Uterus (tissue), 4 donors: ENCODE data around the gene BANF2. TPM values are rescaled to one million over a fixed set of nuclear protein-coding genes. Genes with fewer than 3 reads are reported as not detected.

ENCODE experiments used
- DNase-seq, 2 donors: peaks; one replicate each; pipeline ENCODE4 v3.0.0-alpha.2; 2019 to 2020
- H3K27ac ChIP-seq, 2 donors: fragments of 200-600 bp; sonication (generic); 1 replicate in 1 of 2; 2 replicates in 1 of 2; pipeline ENCODE4 v1.5.1; 2016 to 2018
- H3K27me3 ChIP-seq, 2 donors: fragments of 200-600 bp; sonication (generic); one replicate each; pipeline ENCODE4 v1.5.1; 2018 to 2019; ENCODE audit warnings: control low read depth in 1 of 2
- H3K36me3 ChIP-seq, 2 donors: fragments of 200-600 bp; sonication (generic); one replicate each; pipeline ENCODE4 v1.5.1; 2019; ENCODE audit warnings: control low read depth in 1 of 2
- H3K4me1 ChIP-seq, 2 donors: fragments of 200-600 bp; sonication (generic); one replicate each; pipeline ENCODE4 v1.5.1; 2018 to 2019; ENCODE audit warnings: control low read depth in 1 of 2
- H3K4me3 ChIP-seq, 2 donors: fragments of 200-600 bp; sonication (generic); 1 replicate in 1 of 2; 2 replicates in 1 of 2; pipeline ENCODE4 v1.5.1; 2018 to 2019; ENCODE audit warnings: mild to moderate bottlenecking in 1 of 2
- H3K9me3 ChIP-seq, 2 donors: fragments of 200-600 bp; sonication (generic); one replicate each; pipeline ENCODE4 v1.5.1; 2019; ENCODE audit warnings: control low read depth in 1 of 2
- CTCF ChIP-seq, 4 experiments: fragments of 200-600 bp in 2 of 4; fragments of 450-650 bp in 2 of 4; sonication (generic) in 2 of 4; IDR thresholded peaks; one replicate each; pipeline ENCODE4 v1.5.1; 2016 to 2019; ENCODE audit warnings: antibody characterized with exemption in 4 of 4, mild to moderate bottlenecking in 2 of 4, moderate library complexity in 1 of 4
- POLR2A ChIP-seq, 2 donors: fragments of 450-650 bp; IDR thresholded peaks; one replicate each; pipeline ENCODE4 v1.6.1; 2016; ENCODE audit warnings: antibody characterized with exemption in 2 of 2, mild to moderate bottlenecking in 1 of 2, moderate library complexity in 1 of 2
- intact Hi-C: fragments of 100-400 bp; cut with DNase I; formaldehyde crosslinking; loops from one replicate; pipeline ENCODE4 v1.15.1; 2023; ENCODE audit warnings: low total_unique reads
- total RNA-seq, 4 donors: library from RNA; depleted of rRNA in 3 of 4; stranded (reverse); fragments of >200 nt in 3 of 4; gene quantifications; one replicate each; pipeline versions ENCODE4 v1.1.0 to v1.2.4, GENCODE V29; 2014 to 2023
- donor health status: DM: yes; HTN: yes; CAD: no.

BANF2 gene
- total RNA-seq, 4 donors from 2014 or later = not detected

DNA sequence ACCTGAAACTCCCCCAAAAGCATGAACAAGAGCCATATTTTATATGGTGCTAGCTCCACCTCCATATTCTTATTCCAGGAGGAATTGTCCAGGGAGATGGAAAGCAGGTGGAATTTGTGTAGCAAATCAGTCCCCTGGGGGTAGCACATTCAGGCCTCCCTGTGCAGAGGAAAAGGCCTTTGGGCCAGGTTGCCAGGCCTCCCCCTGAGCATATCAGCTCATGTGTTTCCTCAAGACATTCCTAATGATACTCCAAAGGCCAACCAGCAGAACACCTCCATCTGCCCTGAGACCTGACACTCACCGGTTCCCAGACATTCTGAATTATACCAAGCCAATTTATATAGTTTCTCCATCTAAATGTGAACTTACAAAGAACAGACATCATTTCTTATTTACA, 2.6 kb upstream of the BANF2 start:
- H3K27ac ChIP-seq = no peak overlapping the region
- no peaks in the 10 kb centered on the region for H3K27me3 ChIP-seq
- intact Hi-C loops = no loop called here
- no peaks in the 10 kb centered on the region for H3K36me3 ChIP-seq
- H3K4me1 ChIP-seq = no peaks in the 10 kb centered on the region
- no peak overlapping the region for H3K4me3 ChIP-seq
- TF ChIP-seq CTCF (IDR thresholded peaks at IDR 0.05) (no peak), POLR2A (IDR thresholded peaks at IDR 0.05) (no peak)
- no peak for DNase-seq
- H3K9me3 ChIP-seq = no peaks in the 10 kb centered on the region

- Histone ChIP-seq H3K27me3 (no peaks in the 10 kb centered on the region), H3K9me3 (no peaks in the 10 kb centered on the region), H3K4me1 (no peaks in the 10 kb centered on the region), H3K27ac (no peak overlapping the region), H3K4me3 (no peak overlapping the region), H3K36me3 (no peaks in the 10 kb centered on the region)
- intact Hi-C loops = no loop called here
- no peak for TF ChIP-seq POLR2A (IDR thresholded peaks at IDR 0.05)
- no peak for TF ChIP-seq CTCF (IDR thresholded peaks at IDR 0.05)
- no peak for DNase-seq
Measured at GRCh38 chr20:17698384-17698783, 1.4 kb upstream of the BANF2 start.

GRCh38 chr20:17700637-17701036, 871 bp downstream of the BANF2 start:
- Histone ChIP-seq H3K4me1 (no peaks in the 10 kb centered on the region), H3K4me3 (no peak overlapping the region), H3K27me3 (no peaks in the 10 kb centered on the region), H3K9me3 (no peaks in the 10 kb centered on the region), H3K27ac (no peak overlapping the region), H3K36me3 (no peaks in the 10 kb centered on the region)
- no peak for TF ChIP-seq CTCF (IDR thresholded peaks at IDR 0.05)
- no peak for TF ChIP-seq POLR2A (IDR thresholded peaks at IDR 0.05)
- intact Hi-C loops = no loop called here
- DNase-seq = no peak

DNA sequence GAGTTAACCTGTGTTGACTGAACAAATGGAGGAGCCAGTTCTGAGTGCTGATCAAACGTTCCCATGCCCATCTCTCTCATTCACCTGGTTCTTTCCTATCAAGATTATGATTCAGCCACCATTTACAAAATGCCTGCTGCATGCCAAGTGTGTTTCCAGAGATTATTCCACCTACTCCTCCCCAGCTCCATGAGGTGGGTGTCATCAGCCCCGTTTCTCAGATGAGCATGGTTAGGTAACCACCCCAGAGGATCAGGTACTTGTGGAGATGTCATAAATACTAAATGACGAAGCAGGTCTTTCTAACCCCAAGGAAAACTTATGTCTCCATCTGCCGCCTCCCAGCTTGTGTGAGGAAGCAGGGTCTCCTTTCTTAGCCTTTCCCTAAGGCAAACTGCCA, 2.1 kb downstream of the BANF2 start:
- intact Hi-C loops = no loop called here
- Histone ChIP-seq H3K9me3 (no peaks in the 10 kb centered on the region), H3K27ac (no peak overlapping the region), H3K4me1 (no peaks in the 10 kb centered on the region), H3K36me3 (no peaks in the 10 kb centered on the region), H3K4me3 (no peak overlapping the region), H3K27me3 (no peaks in the 10 kb centered on the region)
- TF ChIP-seq CTCF (IDR thresholded peaks at IDR 0.05) (no peak), POLR2A (IDR thresholded peaks at IDR 0.05) (no peak)
- no peak for DNase-seq

- Histone ChIP-seq H3K36me3 (no peaks in the 10 kb centered on the region), H3K9me3 (no peaks in the 10 kb centered on the region), H3K27ac (no peak overlapping the region), H3K4me1 (no peaks in the 10 kb centered on the region), H3K4me3 (no peak overlapping the region), H3K27me3 (no peaks in the 10 kb centered on the region)
- no peak for DNase-seq
- TF ChIP-seq CTCF (IDR thresholded peaks at IDR 0.05) = no peak
- TF ChIP-seq POLR2A (IDR thresholded peaks at IDR 0.05) = no peak
- intact Hi-C loops = no loop called here
Measured at GRCh38 chr20:17704589-17705317, 5.0 kb downstream of the BANF2 start.
